Peyer's patch (tissue), 4 donors: ENCODE results near the gene UQCRC1. TPM values are rescaled to one million over a fixed set of nuclear protein-coding genes. Genes with fewer than 3 reads are reported as not detected.

Experiments used
- DNase-seq, 3 donors: peaks; one replicate each; pipeline ENCODE4 v3.0.0-alpha.2; 2017 to 2019
- H3K27ac ChIP-seq, 4 donors: fragments of 200-600 bp; sonication (generic); one replicate each; pipeline ENCODE4 v1.5.1; 2016 to 2019
- H3K27me3 ChIP-seq, 2 donors: fragments of 200-600 bp; sonication (generic); one replicate each; pipeline ENCODE4 v1.5.1; 2019
- H3K36me3 ChIP-seq, 3 donors: fragments of 200-600 bp; sonication (generic); one replicate each; pipeline ENCODE4 v1.5.1; 2016 to 2019
- H3K4me1 ChIP-seq, 4 donors: fragments of 200-600 bp; sonication (generic); one replicate each; pipeline ENCODE4 v1.5.1; 2016 to 2019
- H3K4me3 ChIP-seq, 4 donors: fragments of 200-600 bp; sonication (generic); 1 replicate in 3 of 4; 2 replicates in 1 of 4; pipeline ENCODE4 v1.5.1; 2016 to 2019; ENCODE audit warnings: mild to moderate bottlenecking in 1 of 4
- H3K9me3 ChIP-seq, 4 donors: fragments of 200-600 bp; sonication (generic); one replicate each; pipeline ENCODE4 v1.5.1; 2016 to 2019; ENCODE audit warnings: mild to moderate bottlenecking in 1 of 4
- CTCF ChIP-seq, 6 experiments: fragments of 450-650 bp in 4 of 6; fragments of 200-600 bp in 2 of 6; sonication (generic) in 1 of 6; IDR thresholded peaks; one replicate each; pipeline ENCODE4 v1.5.1; 2017 to 2019; ENCODE audit warnings: antibody characterized with exemption in 6 of 6, mild to moderate bottlenecking in 3 of 6, moderate library complexity in 1 of 6
- POLR2A ChIP-seq, 2 donors: fragments of 450-650 bp; IDR thresholded peaks; one replicate each; pipeline ENCODE4 v1.5.1; 2017; ENCODE audit warnings: antibody characterized with exemption in 2 of 2, mild to moderate bottlenecking in 2 of 2, moderate library complexity in 2 of 2
- total RNA-seq, 4 donors: library from RNA; depleted of rRNA; stranded (reverse); fragments of >200 nt; gene quantifications; one replicate each; pipeline ENCODE4 v1.1.0, GENCODE V29; 2016

The UQCRC1 gene
- total RNA-seq, 4 donors from 2014 or later: 313 to 857 (median 761) TPM

GRCh38 chr3:48617559-48617958 is 8.1 kb upstream of the UQCRC1 start:
- TF ChIP-seq CTCF (IDR thresholded peaks at IDR 0.05) (no peak), POLR2A (IDR thresholded peaks at IDR 0.05) (no peak)
- Histone ChIP-seq H3K36me3 (no peaks in the 10 kb centered on the region), H3K27me3 (no peaks in the 10 kb centered on the region), H3K9me3 (peaks cover 0 to 11% (median 5%) of the 10 kb centered on the region in 4 donors), H3K4me3 (no peak overlapping the region), H3K27ac (peak overlapping the region in 2 of 4 donors; percentile 74 to 76), H3K4me1 (no peaks in the 10 kb centered on the region)
- DNase-seq: no peak

GRCh38 chr3:48614044-48614443 is 4.6 kb upstream of the UQCRC1 start:
- Histone ChIP-seq H3K4me1 (no peaks in the 10 kb centered on the region), H3K36me3 (no peaks in the 10 kb centered on the region), H3K9me3 (peaks cover 0 to 11% (median 5%) of the 10 kb centered on the region in 4 donors), H3K27ac (no peak overlapping the region), H3K27me3 (no peaks in the 10 kb centered on the region), H3K4me3 (no peak overlapping the region)
- TF ChIP-seq POLR2A (IDR thresholded peaks at IDR 0.05): no peak
- no peak for TF ChIP-seq CTCF (IDR thresholded peaks at IDR 0.05)
- no peak for DNase-seq

- no peak for TF ChIP-seq CTCF (IDR thresholded peaks at IDR 0.05)
- TF ChIP-seq POLR2A (IDR thresholded peaks at IDR 0.05): no peak
- no peak for DNase-seq
- Histone ChIP-seq H3K27me3 (no peaks in the 10 kb centered on the region), H3K36me3 (peaks cover 0 to 4% (median 0%) of the 10 kb centered on the region in 3 donors), H3K4me3 (no peak overlapping the region), H3K4me1 (peaks cover 0 to 10% (median 0%) of the 10 kb centered on the region in 4 donors), H3K9me3 (peaks cover 0 to 8% (median under 1%) of the 10 kb centered on the region in 4 donors), H3K27ac (no peak overlapping the region)
These were observed 2.9 kb upstream of the UQCRC1 start for GRCh38 chr3:48612309-48612708.

- Histone ChIP-seq H3K4me3 (no peak overlapping the region), H3K4me1 (peaks cover 0 to 10% (median 0%) of the 10 kb centered on the region in 4 donors), H3K27me3 (no peaks in the 10 kb centered on the region), H3K9me3 (no peaks in the 10 kb centered on the region), H3K27ac (no peak overlapping the region), H3K36me3 (peaks cover 0 to 52% (median 0%) of the 10 kb centered on the region in 3 donors)
- DNase-seq: peak in 1 of 3 donors; percentile 63
- TF ChIP-seq POLR2A (IDR thresholded peaks at IDR 0.05): no peak
- TF ChIP-seq CTCF (IDR thresholded peaks at IDR 0.05): no peak
These were observed 1.9 kb downstream of the UQCRC1 start for GRCh38 chr3:48607519-48607918.

GRCh38 chr3:48601622-48601994 is 7.8 kb downstream of the UQCRC1 start:
- no peak for DNase-seq
- H3K27me3 ChIP-seq: no peaks in the 10 kb centered on the region
- no peak for TF ChIP-seq CTCF (IDR thresholded peaks at IDR 0.05)
- no peak for TF ChIP-seq POLR2A (IDR thresholded peaks at IDR 0.05)
- H3K27ac ChIP-seq: no peak overlapping the region
- H3K36me3 ChIP-seq: peaks cover 0 to 80% (median 0%) of the 10 kb centered on the region in 3 donors
- no peak overlapping the region for H3K4me3 ChIP-seq
- peaks cover 0 to 10% (median 0%) of the 10 kb centered on the region in 4 donors for H3K4me1 ChIP-seq
- H3K9me3 ChIP-seq: no peaks in the 10 kb centered on the region
